Sigmoid colon (tissue), 3 donors: ENCODE results near the gene OR51B6.
"Not testable (repeated sequence)": the region's sequence is repeated elsewhere in the genome, so short reads cannot be mapped to it uniquely, and the experiment has no call there.

Experiments
- CTCF ChIP-seq, 4 experiments: fragments of 450-650 bp in 3 of 4; fragments of 200-600 bp in 1 of 4; IDR thresholded peaks; one replicate each; pipeline ENCODE4 v1.5.1; 2016 to 2019; ENCODE audit warnings: antibody characterized with exemption in 4 of 4, mild to moderate bottlenecking in 3 of 4, moderate library complexity in 2 of 4
- POLR2A ChIP-seq, 2 donors: fragments of 450-650 bp; IDR thresholded peaks; one replicate each; pipeline ENCODE4 v1.6.1; 2016; ENCODE audit warnings: antibody characterized with exemption in 2 of 2, mild to moderate bottlenecking in 2 of 2, moderate library complexity in 2 of 2

GRCh38 chr11:5356031-5356430 is 4.7 kb downstream of the OR51B6 start:
- TF ChIP-seq CTCF, POLR2A (IDR thresholded peaks at IDR 0.05): not testable (repeated sequence)
